Keratinocyte (primary cell): ENCODE data around the gene UPK3BL2. TPM values are rescaled to one million over a fixed set of nuclear protein-coding genes. Genes with fewer than 3 reads are reported as not detected.
"Not testable (repeated sequence)": the region's sequence is repeated elsewhere in the genome, so short reads cannot be mapped to it uniquely, and the experiment has no call there.

ENCODE experiments used
- DNase-seq: peaks from one replicate; pipeline ENCODE4 v3.0.0-alpha.2; 2011; ENCODE audit warnings: low read depth, missing footprints, low spot score
- FAIRE-seq: peaks from 2 replicates; lab custom pipeline; 2011; peaks lifted over from hg19 to GRCh38; lab: Jason Lieb, UNC
- H2AFZ ChIP-seq: 2 replicates; pipeline ENCODE4 v1.6.0; 2012; ENCODE audit warnings: low read length, control low read depth, inconsistent platforms; ENCODE audit not compliant: control insufficient read depth
- H3K27ac ChIP-seq: 2 replicates; pipeline ENCODE4 v1.5.1; 2011; ENCODE audit warnings: low read length; ENCODE audit not compliant: control insufficient read depth, insufficient read depth
- H3K27me3 ChIP-seq: 3 replicates; pipeline ENCODE4 v1.6.0; 2011; ENCODE audit warnings: low read length; ENCODE audit not compliant: control insufficient read depth, insufficient read depth; ENCODE audit errors: extremely low read depth
- H3K36me3 ChIP-seq, 2 experiments: 2 replicates in 1 of 2; 3 replicates in 1 of 2; pipeline ENCODE4 v1.5.1; 2011; ENCODE audit warnings: low read length in 2 of 2, mild to moderate bottlenecking in 1 of 2; ENCODE audit not compliant: control insufficient read depth in 2 of 2, insufficient read depth in 2 of 2; ENCODE audit errors: extremely low read depth in 1 of 2
- H3K4me1 ChIP-seq: 3 replicates; pipeline ENCODE4 v1.5.1; 2011; ENCODE audit warnings: low read length; ENCODE audit not compliant: control insufficient read depth, insufficient read depth; ENCODE audit errors: extremely low read depth
- H3K4me2 ChIP-seq: 3 replicates; pipeline ENCODE4 v1.6.0; 2011; ENCODE audit warnings: low read depth, low read length; ENCODE audit not compliant: control insufficient read depth, insufficient read depth; ENCODE audit errors: extremely low read depth
- H3K4me3 ChIP-seq, 3 experiments: fragments of 200-600 bp in 1 of 3; sonication (generic) in 1 of 3; 2 replicates in 2 of 3; 3 replicates in 1 of 3; pipeline ENCODE4 v1.5.1; 2011 to 2016; ENCODE audit warnings: low read length in 3 of 3, mild to moderate bottlenecking in 3 of 3, control low read depth in 2 of 3, inconsistent platforms in 1 of 3, low read depth in 1 of 3, mixed read lengths in 1 of 3, mixed run types in 1 of 3, moderate library complexity in 1 of 3; ENCODE audit not compliant: control insufficient read depth in 2 of 3, insufficient read depth in 2 of 3; ENCODE audit errors: extremely low read depth in 1 of 3
- H3K79me2 ChIP-seq: 2 replicates; pipeline ENCODE4 v1.6.0; 2012; ENCODE audit warnings: low read length; ENCODE audit not compliant: control insufficient read depth, insufficient read depth
- H3K9ac ChIP-seq: 3 replicates; pipeline ENCODE4 v1.6.0; 2011; ENCODE audit warnings: low read length; ENCODE audit not compliant: control insufficient read depth, insufficient read depth; ENCODE audit errors: extremely low read depth
- H3K9me1 ChIP-seq: 3 replicates; pipeline ENCODE4 v1.6.0; 2011; ENCODE audit warnings: low read length; ENCODE audit not compliant: control insufficient read depth, insufficient read depth; ENCODE audit errors: extremely low read depth
- H3K9me3 ChIP-seq: 2 replicates; pipeline ENCODE4 v1.5.1; 2012; ENCODE audit warnings: low read depth, low read length; ENCODE audit not compliant: control insufficient read depth
- H4K20me1 ChIP-seq: 3 replicates; pipeline ENCODE4 v1.6.0; 2011; ENCODE audit warnings: low read length; ENCODE audit not compliant: control insufficient read depth, insufficient read depth; ENCODE audit errors: extremely low read depth
- dilution Hi-C: fragments of 300-500 bp; cut with MboI; formaldehyde crosslinking; loops from one replicate; pipeline ENCODE4 v1.7.0; 2020; ENCODE audit warnings: low sequenced_read_pairs; ENCODE audit not compliant: extremely low pct_ligation_motif_present
- polyA plus RNA-seq, 5 experiments: library from polyadenylated mRNA; depleted of rRNA in 3 of 5; stranded (reverse) in 3 of 5; stranded (forward) in 1 of 5; unstranded in 1 of 5; fragments of >200 nt; gene quantifications; 1 replicate in 1 of 5; 2 replicates in 3 of 5; 3 replicates in 1 of 5; pipeline versions ENCODE4 v1.2.1 to v1.2.3, GENCODE V29; 2011 to 2012; ENCODE audit warnings: missing spikeins in 2 of 5, low read depth in 1 of 5, low replicate concordance in 1 of 5

Gene UPK3BL2
- polyA plus RNA-seq, 1 donor (not counting 4 experiments of a cell fraction or from before 2014, with no cell fraction given), result 6.3 TPM

DNA sequence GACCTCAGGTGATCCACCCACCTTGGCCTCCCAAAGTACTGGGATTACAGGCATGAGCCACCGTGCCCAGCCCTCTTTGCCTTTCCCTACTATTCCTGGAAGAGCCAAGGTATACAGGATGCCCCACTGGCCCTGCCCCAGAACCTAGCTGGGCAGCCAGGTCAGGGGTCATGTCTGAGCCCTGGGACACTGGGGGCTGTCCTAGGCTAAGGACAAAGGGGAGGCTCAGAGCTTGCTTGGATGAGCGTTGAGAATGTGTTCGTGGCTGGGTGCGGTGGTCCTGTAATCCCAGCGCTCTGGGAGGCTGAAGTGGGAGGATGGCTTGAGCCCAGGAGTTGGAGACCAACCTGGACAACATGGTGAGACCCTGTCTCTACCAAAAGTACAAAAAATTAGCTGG lies 35.0 kb upstream of the UPK3BL2 start:
- H3K9me1 ChIP-seq, DNase-seq, H3K36me3 ChIP-seq, H3K4me3 ChIP-seq, H3K4me2 ChIP-seq, H3K79me2 ChIP-seq, H3K27ac ChIP-seq, H3K27me3 ChIP-seq, FAIRE-seq, H3K9me3 ChIP-seq, H4K20me1 ChIP-seq, dilution Hi-C loops, H3K4me1 ChIP-seq, H2AFZ ChIP-seq, H3K9ac ChIP-seq: not testable (repeated sequence)

DNA sequence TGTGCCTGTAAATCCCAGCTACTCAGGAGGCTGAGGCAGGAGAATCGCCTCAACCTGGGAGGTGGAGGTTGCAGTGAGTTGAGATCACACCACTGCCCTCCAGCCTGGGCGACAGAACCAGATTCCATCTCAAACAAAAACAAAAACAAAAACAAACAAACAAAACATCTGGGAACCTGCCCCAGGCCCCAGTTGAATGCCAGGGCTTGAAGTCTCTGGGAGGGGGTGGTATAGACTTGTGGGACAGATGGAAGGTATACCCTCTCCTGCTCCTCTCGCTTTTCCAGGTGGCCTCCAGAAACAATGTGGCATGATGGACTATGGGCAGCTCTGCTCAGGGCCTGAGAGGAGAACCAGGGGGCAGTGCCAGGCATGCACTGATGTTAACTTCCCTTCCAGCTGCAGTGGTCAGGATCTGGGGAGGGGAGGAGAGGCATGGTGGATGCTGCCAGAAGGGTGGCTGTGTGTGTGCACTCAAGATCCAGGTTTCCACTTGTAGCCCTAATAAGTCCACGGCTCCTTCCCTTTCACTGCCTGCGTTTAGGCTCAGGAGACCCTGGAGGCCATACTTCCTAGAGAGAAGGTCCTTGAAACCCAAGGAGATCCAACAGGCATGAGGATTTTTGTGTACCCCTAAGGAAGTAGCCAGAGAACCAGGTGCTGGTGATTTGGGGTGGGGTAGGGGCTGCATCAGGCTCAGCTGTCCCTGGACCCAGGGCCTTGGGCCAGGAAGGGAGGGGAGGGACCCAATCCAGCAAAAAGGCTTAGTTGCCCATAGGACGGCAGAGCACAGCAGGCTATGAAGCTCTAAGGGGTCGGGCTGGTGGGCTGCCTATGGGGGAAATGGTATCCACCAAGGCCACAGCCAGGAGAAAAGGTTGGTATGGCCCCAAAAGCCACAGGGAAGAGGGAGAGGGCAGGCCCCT lies 34.1 kb upstream of the UPK3BL2 start:
- H3K36me3 ChIP-seq, dilution Hi-C loops, DNase-seq, H3K9me1 ChIP-seq, H3K27me3 ChIP-seq, H3K4me2 ChIP-seq, H3K27ac ChIP-seq, H3K9ac ChIP-seq, H2AFZ ChIP-seq, H3K4me3 ChIP-seq, H4K20me1 ChIP-seq, H3K4me1 ChIP-seq, H3K79me2 ChIP-seq, FAIRE-seq, H3K9me3 ChIP-seq: not testable (repeated sequence)

DNA sequence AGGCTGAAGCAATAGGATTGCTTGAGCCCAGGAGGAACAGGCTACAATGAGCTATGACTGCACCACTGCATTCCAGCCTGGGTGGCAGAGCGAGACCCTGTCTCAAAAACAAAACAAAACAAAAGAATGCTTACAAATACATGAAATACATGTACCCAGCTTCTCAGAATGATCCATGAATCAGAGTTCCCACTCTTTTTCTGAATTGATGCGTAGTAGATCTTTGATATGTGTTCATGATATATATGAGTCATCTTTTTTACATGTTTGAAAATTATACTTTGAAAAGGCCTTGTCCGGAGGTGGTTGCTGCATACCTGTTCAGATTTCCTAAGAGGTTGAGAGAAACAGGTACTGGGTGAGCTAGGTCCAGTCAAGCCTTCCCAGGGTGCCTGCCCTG lies 32.9 kb upstream of the UPK3BL2 start:
- FAIRE-seq, dilution Hi-C loops, H3K79me2 ChIP-seq, H4K20me1 ChIP-seq, H3K36me3 ChIP-seq, H3K4me3 ChIP-seq, H3K27me3 ChIP-seq, H3K9me3 ChIP-seq, DNase-seq, H3K9me1 ChIP-seq, H3K9ac ChIP-seq, H3K4me2 ChIP-seq, H2AFZ ChIP-seq, H3K4me1 ChIP-seq, H3K27ac ChIP-seq: not testable (repeated sequence)

DNA sequence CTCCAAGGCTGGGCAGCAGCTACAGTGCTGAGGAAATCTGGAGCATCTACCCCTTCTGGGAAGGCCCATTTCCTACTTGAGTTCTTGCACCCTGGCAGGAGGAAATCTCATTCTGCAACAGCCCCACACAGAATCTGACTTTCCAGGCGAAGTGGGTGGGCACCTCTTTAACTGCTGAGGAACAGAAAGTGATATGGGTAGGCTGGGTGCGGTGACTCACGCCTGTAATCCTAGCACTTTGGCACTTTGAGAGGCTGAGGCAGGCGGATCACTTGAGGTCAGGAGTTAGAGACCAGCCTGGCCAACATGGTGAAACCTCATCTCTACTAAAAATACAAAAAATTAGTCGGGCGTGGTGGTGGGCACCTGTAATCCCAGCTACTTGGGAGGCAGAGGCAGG lies 31.1 kb upstream of the UPK3BL2 start:
- FAIRE-seq, H4K20me1 ChIP-seq, H3K27ac ChIP-seq, H3K9ac ChIP-seq, H3K79me2 ChIP-seq, H3K9me3 ChIP-seq, H3K4me2 ChIP-seq, H3K27me3 ChIP-seq, H3K9me1 ChIP-seq, H3K4me3 ChIP-seq, H2AFZ ChIP-seq, DNase-seq, H3K36me3 ChIP-seq, dilution Hi-C loops, H3K4me1 ChIP-seq: not testable (repeated sequence)
